ENCODE measurements around the gene FOXI1. TPM values are rescaled to one million over a fixed set of nuclear protein-coding genes. Genes with fewer than 3 reads are reported as not detected.

FOXI1 gene
- total and polyA plus RNA-seq, 2 donors from 2014 or later = 5.1 to 48.5 TPM

DNA sequence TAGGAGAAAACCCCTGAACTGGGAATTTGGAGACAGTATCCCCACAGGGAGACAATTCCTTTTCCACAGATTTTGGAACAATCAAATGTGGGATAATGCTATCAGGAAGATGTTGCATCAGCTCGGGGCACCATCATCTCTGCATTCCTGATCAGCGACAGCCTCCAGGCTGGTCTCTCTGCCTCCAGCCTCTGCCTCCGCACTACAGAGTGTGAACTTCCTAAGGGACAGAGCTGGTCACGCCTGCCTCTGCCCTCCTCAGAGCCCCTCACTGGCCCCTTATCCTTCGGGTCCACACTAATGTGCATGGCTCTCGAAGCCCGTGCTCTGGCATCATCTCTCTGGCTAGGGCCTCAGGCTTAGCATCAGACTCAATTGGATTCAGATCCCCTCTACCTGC lies 8.6 kb downstream of the FOXI1 start:
- no peak for FAIRE-seq
- H3K27ac ChIP-seq (ENCODE audit: low read depth in 2 of 2, low read length in 2 of 2) = no peak overlapping the region
- DNase-seq = no peak
- H3K9ac ChIP-seq (ENCODE audit: low read length in 3 of 3) = no peak overlapping the region
- no peaks in the 10 kb centered on the region for H3K36me3 ChIP-seq (ENCODE audit: control insufficient read depth in 2 of 3, insufficient read depth in 3 of 3, low read length in 3 of 3)
- intact Hi-C loops (cut with DNase I) = no loop called here
- no peak overlapping the region for H3K4me3 ChIP-seq (ENCODE audit: low read length in 3 of 3)
- H3K9me3 ChIP-seq (ENCODE audit: control insufficient read depth in 2 of 3, insufficient read depth in 1 of 3, low read length in 3 of 3) = no peaks in the 10 kb centered on the region
- TF ChIP-seq, protein P1, sequence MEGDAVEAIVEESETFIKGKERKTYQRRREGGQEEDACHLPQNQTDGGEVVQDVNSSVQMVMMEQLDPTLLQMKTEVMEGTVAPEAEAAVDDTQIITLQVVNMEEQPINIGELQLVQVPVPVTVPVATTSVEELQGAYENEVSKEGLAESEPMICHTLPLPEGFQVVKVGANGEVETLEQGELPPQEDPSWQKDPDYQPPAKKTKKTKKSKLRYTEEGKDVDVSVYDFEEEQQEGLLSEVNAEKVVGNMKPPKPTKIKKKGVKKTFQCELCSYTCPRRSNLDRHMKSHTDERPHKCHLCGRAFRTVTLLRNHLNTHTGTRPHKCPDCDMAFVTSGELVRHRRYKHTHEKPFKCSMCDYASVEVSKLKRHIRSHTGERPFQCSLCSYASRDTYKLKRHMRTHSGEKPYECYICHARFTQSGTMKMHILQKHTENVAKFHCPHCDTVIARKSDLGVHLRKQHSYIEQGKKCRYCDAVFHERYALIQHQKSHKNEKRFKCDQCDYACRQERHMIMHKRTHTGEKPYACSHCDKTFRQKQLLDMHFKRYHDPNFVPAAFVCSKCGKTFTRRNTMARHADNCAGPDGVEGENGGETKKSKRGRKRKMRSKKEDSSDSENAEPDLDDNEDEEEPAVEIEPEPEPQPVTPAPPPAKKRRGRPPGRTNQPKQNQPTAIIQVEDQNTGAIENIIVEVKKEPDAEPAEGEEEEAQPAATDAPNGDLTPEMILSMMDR (IDR thresholded peaks at IDR 0.05; ENCODE audit: borderline replicate concordance, extremely low read depth, insufficient read depth) = no peak
- H3K4me1 ChIP-seq (ENCODE audit: control insufficient read depth in 2 of 3, insufficient read depth in 2 of 3, low read depth in 1 of 3, low read length in 3 of 3) = no peaks in the 10 kb centered on the region
- H3K27me3 ChIP-seq (ENCODE audit: control insufficient read depth, insufficient read depth, low read length) = no peaks in the 10 kb centered on the region

- Histone ChIP-seq H3K27me3 (ENCODE audit: control insufficient read depth, insufficient read depth, low read length) (no peaks in the 10 kb centered on the region), H3K4me3 (ENCODE audit: low read length in 3 of 3) (no peak overlapping the region), H3K27ac (ENCODE audit: low read depth in 2 of 2, low read length in 2 of 2) (no peak overlapping the region), H3K36me3 (ENCODE audit: control insufficient read depth in 2 of 3, insufficient read depth in 3 of 3, low read length in 3 of 3) (no peaks in the 10 kb centered on the region), H3K9ac (ENCODE audit: low read length in 3 of 3) (no peak overlapping the region), H3K9me3 (ENCODE audit: control insufficient read depth in 2 of 3, insufficient read depth in 1 of 3, low read length in 3 of 3) (no peaks in the 10 kb centered on the region), H3K4me1 (ENCODE audit: control insufficient read depth in 2 of 3, insufficient read depth in 2 of 3, low read depth in 1 of 3, low read length in 3 of 3) (no peaks in the 10 kb centered on the region)
- FAIRE-seq = no peak
- TF ChIP-seq, protein P1 (IDR thresholded peaks at IDR 0.05; ENCODE audit: borderline replicate concordance, extremely low read depth, insufficient read depth) = no peak
- intact Hi-C loops (cut with DNase I) = no loop called here
- no peak for DNase-seq
Measured at GRCh38 chr5:170115925-170116324, 10.2 kb downstream of the FOXI1 start.

DNA sequence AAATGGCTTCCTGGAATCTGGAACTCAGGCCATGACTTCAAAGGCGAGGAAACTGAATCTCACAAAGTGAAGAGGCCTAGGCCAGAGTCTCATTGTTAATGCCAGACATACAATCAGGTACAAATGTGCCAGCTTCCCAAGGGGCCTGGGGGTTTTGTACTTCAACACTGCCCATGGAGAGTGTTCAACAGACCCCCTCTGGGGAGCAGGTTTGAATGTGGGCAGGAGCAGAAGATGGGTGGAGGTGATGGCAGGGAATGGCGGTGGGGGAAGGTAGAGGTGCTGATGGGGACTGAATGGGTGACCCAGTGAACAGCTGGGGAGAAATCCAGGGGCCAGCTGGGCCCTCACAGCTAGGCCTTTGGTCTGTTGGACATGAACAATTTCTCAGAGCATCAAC lies 12.0 kb downstream of the FOXI1 start:
- Histone ChIP-seq H3K9ac (ENCODE audit: low read length in 3 of 3) (no peak overlapping the region), H3K4me1 (ENCODE audit: control insufficient read depth in 2 of 3, insufficient read depth in 2 of 3, low read depth in 1 of 3, low read length in 3 of 3) (no peaks in the 10 kb centered on the region), H3K36me3 (ENCODE audit: control insufficient read depth in 2 of 3, insufficient read depth in 3 of 3, low read length in 3 of 3) (no peaks in the 10 kb centered on the region), H3K27me3 (ENCODE audit: control insufficient read depth, insufficient read depth, low read length) (no peaks in the 10 kb centered on the region), H3K4me3 (ENCODE audit: low read length in 3 of 3) (no peak overlapping the region), H3K27ac (ENCODE audit: low read depth in 2 of 2, low read length in 2 of 2) (no peak overlapping the region), H3K9me3 (ENCODE audit: control insufficient read depth in 2 of 3, insufficient read depth in 1 of 3, low read length in 3 of 3) (no peaks in the 10 kb centered on the region)
- FAIRE-seq (no peak), DNase-seq (peak in 1 of 5 donors; percentile 13)
- TF ChIP-seq, protein P1 (IDR thresholded peaks at IDR 0.05; ENCODE audit: borderline replicate concordance, extremely low read depth, insufficient read depth) = no peak
- intact Hi-C loops (cut with DNase I) = no loop called here

- no peaks in the 10 kb centered on the region for H3K27me3 ChIP-seq (ENCODE audit: control insufficient read depth, insufficient read depth, low read length)
- no peak overlapping the region for H3K4me3 ChIP-seq (ENCODE audit: low read length in 3 of 3)
- no peaks in the 10 kb centered on the region for H3K36me3 ChIP-seq (ENCODE audit: control insufficient read depth in 2 of 3, insufficient read depth in 3 of 3, low read length in 3 of 3)
- intact Hi-C loops (cut with DNase I) = no loop called here
- DNase-seq (no peak), FAIRE-seq (no peak)
- H3K9ac ChIP-seq (ENCODE audit: low read length in 3 of 3) = no peak overlapping the region
- H3K4me1 ChIP-seq (ENCODE audit: control insufficient read depth in 2 of 3, insufficient read depth in 2 of 3, low read depth in 1 of 3, low read length in 3 of 3) = no peaks in the 10 kb centered on the region
- no peaks in the 10 kb centered on the region for H3K9me3 ChIP-seq (ENCODE audit: control insufficient read depth in 2 of 3, insufficient read depth in 1 of 3, low read length in 3 of 3)
- no peak overlapping the region for H3K27ac ChIP-seq (ENCODE audit: low read depth in 2 of 2, low read length in 2 of 2)
- TF ChIP-seq, protein P1 (IDR thresholded peaks at IDR 0.05; ENCODE audit: borderline replicate concordance, extremely low read depth, insufficient read depth) = no peak
Measured at GRCh38 chr5:170120576-170120975, 14.9 kb downstream of the FOXI1 start.
